GM18499 (cell line): ENCODE results near the gene MRPS35.
A peak's percentile ranks its signal among the peaks of the same experiment; 100 is the strongest.

Experiments used
- ATAC-seq: cut with Tn5 transposase; IDR thresholded peaks from one replicate; pipeline ENCODE4 v1.9.1; 2021; ENCODE audit warnings: moderate number of reproducible peaks; ENCODE audit not compliant: insufficient read depth, unreplicated experiment

Gene MRPS35

DNA sequence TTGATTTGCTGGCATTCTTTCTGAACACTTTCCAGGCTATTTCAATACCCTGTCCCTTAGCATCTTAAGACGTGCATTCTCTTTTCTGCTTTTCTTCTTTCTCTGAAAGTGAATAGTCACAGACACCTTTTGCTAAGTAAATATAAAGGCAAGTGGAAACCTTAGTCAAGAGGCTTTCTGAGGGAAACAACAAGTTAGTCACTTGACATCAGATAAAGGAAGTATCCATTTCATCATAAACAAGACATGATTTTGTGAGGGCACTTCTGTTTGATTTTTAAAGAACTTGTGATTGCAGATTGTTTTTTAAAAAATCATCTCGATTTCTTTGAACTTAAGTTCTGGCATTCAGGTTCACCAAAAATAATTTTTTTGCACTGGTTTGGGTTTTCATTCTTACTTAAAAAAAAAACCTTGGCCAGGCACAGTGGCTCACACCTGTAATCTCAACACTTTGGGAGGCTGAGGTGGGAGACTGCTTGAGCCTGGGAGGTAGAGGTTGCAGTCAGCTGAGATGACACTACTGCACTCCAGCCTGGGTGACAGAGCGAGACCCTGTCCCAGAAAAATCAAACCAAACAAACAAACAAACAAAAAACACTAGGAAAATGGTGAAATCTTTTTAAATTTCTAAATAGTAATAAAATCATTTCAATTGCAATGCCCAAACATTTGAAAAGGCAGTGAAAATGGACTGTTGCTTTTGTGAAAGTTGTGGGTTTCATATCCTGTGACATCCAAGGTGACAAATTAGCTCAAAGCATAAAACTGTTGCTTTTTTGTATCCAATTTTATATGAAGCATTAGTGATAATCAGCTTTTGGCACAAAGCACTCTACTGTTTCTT is 61.1 kb downstream of the MRPS35 start:
- no peak for ATAC-seq

DNA sequence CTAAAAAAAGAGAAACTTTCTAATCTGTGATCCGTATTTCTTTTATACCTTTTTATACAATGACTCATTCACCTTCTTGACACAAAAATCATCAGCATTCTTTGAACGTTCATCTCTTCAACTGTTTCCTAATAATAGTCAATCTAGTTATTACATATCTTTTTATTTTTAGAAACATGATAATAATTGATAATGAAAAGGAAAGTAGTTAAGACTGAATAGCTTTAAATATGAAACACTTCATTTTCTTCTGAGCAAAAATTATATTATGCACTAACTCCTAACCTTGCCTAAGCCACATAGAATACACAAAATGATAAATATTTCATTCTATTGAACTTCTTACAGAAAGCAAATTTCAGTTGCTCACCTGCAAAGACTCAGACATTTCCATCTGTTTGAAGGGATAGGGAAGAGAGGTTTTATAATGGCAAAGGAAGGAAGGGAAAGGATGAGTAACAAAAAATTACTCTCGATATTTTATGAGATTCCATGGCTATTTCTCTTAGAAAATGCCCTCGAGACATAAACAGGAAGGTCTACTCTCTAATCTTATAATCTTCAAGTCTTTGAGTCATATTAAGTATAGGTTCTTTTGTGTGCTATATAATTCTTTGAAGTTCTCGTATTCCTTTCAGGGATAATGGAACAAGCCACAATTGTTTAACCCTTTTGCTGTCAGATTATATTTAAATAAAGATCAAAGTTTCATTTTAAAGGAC is 61.9 kb downstream of the MRPS35 start:
- no peak for ATAC-seq

DNA sequence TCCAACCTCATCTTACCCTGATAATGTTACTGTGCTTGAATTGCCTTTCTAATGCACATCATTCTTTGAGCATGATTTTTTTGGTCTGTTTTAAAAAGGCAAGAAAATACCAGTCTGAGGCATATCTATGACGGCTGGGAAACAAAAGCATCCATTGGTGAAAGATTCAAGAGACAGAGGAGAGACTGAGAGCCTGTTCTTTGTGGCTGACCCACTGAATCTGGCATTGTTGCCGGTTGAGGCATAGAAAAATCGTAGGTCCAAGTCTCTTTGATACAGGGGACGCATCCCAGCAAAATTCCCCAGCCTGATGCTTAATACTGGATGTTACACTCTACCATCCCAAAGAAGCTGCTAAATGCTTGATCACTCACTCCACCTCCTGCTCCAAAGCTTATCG is 66.5 kb downstream of the MRPS35 start:
- ATAC-seq: no peak

DNA sequence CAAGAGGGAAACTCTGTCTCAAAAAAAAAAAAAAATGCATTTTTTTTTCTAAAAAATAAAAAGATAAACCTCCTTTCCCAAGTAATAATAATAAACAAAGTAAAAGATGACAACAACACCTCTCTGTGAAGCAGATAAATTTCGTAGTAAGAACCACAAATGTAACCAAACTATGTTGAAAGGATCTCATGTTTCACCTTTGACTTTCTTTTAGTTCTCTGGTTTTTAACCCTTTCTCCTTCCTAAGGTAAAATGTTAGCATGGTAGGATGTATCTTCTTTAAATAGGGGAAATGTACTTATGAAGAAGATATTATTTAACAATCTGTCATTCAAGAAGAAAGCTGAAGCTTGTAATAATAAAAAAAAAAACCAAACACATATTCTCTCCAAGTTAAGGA is 67.6 kb downstream of the MRPS35 start:
- no peak for ATAC-seq

DNA sequence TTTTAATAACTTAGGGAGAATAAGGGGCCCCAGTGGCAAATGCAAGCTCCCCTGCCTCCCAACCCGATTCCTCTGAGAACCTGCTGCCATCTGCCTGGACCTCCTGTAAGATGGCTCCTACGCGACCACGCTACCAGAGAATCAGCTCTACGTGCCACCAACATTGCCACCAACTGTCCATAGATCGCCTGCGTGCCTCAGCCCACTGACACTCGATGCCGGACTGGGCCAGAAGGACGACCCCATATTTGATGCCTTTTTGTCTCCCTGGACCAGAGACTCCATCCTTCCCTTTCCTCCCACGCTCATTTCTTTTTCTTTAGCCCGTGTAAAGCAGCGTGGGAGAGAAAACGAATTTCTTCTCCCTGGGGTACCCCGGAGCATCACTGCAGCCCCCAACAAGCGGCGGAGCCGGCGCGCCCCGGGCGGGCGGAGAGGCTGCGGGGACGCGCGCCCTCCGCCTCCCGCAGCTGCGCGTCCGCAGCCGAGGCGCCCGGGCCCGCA is 68.8 kb downstream of the MRPS35 start:
- no peak for ATAC-seq

DNA sequence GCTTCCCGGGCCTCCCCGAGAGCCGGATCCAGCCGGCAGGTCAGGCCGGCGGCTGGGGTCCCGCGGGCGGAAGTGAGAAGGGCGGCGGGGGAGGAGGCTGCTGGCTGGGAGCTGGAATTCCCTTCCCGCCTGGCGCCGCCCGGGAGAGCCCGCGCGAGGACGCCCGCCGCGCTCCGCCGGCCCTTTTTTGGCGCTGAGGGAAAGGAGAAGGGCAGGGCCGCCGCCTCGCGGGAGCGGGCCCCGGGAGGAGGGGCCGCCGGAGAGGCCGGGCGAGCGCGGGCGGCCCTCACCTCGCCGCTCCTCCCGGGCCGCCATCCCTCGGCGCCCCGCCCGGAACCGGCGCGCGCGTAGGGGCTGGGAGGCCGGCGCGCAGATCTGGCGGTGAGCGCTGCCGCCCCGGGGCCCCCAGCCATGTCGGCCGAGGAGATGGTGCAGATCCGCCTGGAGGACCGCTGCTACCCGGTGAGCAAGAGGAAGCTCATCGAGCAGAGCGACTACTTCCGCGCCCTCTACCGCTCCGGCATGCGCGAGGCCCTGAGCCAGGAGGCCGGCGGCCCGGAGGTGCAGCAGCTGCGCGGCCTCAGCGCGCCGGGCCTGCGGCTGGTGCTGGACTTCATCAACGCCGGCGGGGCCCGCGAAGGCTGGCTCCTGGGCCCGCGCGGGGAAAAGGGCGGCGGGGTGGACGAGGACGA is 69.4 kb downstream of the MRPS35 start, which contains the start of the genes KLHL42 and MANSC4:
Gene KLHL42, plus strand, starts transcription at position 314 of the 692 bp plus-strand sequence. Its CDS starts 98 bp downstream, at position 412.
Gene MANSC4, minus strand, starts transcription at position 317 of the 692 bp plus-strand sequence. CDS start 8,960 bp downstream, outside the sequence.
- ATAC-seq: peak; percentile 55

DNA sequence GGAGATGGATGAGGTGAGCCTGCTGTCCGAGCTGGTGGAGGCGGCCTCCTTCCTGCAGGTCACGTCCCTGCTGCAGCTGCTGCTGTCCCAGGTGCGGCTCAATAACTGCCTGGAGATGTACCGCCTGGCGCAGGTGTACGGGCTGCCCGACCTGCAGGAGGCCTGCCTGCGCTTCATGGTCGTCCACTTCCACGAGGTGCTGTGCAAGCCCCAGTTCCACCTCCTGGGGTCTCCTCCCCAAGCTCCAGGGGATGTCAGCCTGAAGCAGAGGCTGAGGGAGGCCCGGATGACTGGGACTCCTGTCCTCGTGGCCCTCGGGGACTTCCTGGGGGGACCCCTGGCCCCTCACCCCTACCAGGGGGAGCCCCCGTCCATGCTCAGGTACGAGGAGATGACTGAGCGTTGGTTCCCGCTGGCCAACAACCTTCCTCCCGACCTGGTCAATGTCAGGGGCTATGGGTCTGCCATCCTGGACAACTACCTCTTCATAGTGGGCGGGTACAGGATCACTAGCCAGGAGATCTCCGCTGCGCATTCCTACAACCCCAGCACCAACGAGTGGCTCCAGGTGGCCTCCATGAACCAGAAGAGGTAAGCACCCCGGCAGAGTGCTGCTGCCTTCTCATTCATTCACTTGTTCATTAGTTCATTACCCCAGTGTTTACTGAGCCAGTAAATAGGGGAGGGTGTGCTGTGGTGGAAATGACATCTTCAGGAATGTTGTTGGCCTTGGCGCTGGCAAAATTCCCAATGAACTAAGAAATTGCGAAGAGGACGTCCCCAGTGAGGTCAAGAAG is 70.2 kb downstream of the MRPS35 start:
- peak; percentile 20 for ATAC-seq

DNA sequence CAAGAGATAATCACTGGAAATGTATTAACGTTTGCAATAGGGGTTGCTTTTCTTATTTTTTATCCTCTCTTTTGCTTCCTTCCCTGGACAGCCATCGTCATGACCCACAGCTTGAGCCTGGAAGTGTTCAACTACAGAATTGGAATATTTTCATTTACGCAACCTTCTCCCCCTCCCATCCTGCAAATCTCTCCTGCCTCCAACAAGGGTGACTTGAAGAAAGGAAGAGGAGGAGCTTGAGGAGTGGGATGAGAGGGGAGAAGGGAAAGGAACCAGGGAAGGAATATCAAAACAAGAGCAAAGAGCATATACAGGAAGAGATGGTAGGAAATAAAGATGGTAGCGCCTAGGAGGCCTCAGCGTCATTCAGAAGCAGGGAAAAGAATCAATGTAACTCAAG is 71.0 kb downstream of the MRPS35 start:
- ATAC-seq: no peak

DNA sequence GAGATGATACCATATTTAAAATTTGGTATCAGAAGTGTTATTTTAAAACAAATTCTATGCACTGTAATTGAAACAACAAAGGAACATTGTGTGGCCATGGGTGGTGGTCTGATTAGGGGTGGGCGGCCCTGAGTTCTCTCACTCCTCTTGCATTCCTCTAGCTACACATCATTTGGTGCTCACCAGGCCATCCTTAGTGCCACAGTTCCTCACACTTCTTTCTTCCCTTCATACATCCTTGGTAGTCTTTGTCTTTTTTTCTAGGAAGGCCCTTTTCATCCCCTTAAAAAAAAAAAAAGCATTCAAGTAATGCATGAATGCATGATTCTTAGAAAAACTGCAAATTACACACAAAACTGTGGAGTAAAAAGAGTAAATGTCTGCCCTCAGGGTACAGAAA is 71.8 kb downstream of the MRPS35 start:
- no peak for ATAC-seq

DNA sequence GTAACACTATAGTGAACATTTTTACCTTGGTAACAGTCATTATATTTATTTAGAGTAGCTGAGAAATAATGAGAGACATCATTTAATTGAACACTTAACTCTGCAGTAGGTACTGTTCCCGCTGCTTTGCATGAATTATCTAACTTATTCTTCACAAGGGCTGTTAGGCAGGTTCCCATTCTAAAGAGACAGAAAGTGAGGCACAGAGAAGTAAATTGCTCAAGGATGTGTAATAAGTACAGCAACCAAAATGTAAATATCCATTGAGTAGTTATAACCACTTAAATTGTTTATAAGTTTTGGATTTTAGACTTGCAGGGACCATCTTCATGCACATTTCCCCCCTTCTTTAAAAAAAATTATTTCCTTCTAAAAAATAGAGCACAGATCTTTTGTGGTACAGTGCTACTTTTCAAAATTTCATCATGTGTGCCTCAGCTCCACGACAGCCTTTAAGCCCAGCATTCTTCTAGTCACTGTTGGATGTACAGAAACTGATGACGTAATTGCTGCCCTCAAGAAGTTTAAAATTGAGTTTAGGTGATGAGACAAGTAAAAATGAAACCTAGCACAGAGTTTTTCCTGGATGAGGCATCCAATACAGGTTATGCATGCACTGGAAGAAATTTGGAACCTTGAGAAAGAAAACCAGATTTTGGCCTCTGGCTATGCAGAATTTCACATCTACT is 75.4 kb downstream of the MRPS35 start:
- no peak for ATAC-seq

DNA sequence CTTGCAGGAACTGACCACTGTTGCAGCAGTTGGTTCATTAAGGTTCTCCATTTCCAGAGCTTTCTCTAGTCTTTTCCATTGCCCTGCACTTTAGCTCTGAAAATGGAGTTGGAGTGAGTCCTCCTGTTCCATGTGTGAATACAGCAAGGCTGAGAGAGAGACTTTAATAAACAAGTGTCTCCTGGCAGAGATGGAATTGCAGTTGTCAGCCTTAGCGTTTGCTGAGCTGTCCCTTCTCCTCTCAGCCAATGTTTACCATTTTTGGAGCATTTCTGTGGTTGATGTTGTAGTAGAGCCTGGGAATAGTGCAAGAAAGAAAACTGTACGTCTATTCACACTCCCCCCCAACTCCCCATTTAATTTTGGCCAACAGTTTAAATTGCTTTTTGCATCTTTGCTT is 76.9 kb downstream of the MRPS35 start:
- ATAC-seq: no peak

DNA sequence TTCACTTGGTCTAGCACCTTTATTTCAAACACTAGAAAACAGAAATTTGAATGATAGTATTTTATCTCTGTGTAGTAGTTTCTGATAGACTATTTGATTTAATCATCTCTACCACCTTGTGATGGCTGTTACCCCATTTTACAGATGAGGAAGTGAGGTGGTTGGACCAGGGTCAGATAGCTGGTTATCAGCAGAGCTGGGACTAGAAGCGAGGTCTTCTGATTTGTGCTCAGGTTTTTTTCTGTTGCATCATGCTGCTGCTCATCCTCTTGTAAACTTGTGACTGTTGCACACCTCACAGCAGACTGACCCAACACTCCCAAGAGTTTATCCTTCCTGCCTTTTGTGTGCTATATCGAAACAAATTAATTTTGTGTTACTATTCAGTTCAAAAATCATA is 79.5 kb downstream of the MRPS35 start:
- no peak for ATAC-seq

DNA sequence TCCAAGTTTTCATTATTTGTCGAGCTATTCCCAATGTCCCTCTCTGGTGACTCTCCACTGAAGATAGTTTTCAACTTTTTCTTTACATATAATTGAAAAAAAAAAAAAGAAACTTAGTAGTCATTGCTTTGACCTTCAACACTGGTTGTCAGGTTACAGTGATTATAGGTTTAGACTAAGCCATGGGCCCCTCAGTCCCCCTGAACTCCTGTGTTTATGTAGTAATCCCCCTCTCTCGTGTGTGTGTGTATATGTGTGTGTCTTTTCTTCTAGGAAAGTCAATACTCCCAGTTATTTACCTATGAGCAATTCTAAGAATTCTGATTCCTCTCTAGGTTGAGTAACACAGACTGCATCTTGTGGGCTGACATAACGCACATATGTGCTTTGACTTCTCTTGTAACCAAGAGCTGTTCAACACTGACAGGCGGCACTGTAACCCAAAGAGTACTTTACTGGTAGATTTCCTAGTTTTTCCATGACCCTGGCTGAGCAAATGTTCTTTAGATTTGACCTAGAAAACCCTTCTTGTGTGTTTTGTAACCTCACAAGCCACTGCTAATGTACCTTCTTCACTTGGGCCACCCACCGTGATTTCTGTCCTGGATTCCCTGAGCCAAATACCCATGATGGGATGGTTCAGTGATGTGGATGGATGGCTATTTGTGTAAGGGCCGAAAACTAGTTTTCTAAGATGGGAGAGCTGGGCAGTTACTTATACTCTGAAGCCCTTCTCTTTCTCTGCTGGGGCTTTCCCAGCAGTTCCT is 84.4 kb downstream of the MRPS35 start:
- no peak for ATAC-seq

DNA sequence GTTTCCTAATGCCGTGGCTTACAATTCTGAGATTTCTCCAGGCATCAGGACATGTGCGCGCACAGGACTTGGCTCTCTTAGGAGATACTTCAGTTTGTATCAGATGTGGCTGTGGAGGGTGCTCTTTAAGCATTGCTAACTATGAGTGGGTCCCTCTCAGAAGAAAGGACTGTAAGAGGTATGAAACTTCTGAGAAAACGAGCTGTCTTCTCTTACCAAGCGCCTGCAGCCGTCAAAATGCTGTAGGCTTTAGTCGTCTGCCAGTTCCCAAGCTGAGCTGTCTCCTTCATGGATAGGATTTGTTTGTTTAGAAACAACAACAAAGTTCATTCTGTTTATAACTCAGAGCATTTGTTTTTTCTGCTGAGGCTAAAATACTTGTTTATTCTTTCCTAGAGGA is 85.5 kb downstream of the MRPS35 start:
- ATAC-seq: no peak

DNA sequence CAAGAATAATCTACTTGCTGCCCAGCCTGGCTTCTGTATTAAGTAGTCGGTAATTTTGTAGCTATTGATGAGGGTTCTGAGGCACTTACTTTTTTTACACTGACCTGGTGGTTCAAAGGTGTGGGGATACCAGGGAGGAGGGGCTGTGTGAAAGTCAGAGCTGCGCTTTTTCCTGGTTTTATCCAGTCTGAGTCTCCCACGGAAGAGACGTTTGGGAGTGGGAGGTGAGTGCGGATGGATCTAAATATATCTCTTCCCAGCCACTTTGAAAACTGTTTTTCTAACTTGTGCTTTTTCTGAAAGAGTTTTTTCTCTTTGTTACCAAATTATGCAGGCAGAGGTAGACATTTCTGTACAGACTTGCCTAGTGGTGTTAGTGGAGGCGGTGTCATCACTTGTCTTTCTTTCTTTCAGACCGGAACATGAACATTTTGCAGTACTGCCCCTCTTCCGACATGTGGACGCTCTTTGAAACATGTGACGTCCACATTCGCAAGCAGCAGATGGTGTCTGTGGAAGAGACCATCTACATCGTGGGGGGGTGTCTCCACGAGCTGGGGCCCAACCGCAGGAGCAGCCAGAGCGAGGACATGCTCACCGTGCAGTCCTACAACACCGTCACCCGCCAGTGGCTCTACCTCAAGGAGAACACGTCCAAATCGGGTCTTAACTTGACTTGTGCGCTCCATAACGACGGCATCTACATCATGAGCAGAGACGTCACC is 86.8 kb downstream of the MRPS35 start:
- ATAC-seq: no peak

DNA sequence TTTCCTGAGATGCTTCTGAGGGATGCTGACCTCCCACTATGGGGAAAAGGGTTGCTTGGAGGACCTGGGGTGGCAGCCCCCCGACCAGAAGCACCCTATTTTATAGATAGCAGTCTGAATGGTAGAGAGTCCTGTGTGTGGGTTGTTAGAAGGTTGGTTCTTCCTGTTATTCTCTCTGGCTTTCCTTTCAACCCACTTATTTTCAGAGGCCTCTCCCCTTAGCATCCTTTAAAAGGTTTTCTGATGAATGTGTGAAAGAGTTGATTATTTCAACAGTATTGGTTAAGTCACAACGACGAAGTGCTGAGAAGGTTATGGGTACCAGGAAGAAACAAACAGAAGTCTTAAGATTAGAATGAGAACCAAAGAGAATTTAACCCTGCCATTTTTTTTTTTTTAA is 90.2 kb downstream of the MRPS35 start:
- no peak for ATAC-seq

DNA sequence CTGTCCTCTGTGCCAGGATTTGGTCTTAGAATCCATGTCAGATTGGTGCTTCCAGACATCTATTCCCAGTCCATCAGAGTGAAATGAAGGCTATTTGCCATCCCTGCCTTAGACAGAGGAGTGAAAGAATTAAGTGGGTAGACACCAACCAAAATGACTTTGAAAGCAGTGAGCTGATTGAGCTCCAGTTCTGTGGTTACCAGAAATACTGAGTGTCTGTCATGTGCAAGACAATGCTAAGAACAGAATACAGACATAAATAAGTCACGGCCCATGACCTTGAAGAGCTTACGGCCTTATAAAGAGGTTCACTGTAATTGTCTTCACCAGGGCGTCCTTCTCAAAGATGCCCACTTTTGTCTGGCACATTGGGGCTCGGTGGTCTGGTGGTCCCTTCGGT is 91.0 kb downstream of the MRPS35 start:
- no peak for ATAC-seq

DNA sequence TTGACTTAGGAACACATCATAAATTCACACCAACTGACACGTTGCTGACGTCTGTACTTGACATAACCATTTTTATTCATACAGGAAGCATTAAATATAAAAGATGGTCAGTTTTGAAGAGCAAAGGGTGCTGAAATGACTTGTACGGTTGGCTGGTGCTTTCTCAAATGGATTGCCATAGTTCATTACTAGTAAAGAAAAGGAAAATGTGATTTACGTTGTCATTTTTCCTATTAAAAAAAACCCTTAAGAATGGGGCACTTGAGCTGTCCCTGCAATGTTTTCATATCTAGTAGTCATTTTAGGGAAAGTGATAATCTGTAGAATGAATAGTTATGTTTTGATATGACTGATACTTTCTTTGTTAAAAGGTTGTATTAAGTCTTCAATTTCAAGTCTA is 91.9 kb downstream of the MRPS35 start:
- ATAC-seq: no peak
